Measurements from ENCODE around the gene PRKCQ. TPM values are rescaled to one million over a fixed set of nuclear protein-coding genes. Genes with fewer than 3 reads are reported as not detected.
"Not testable (repeated sequence)": the region's sequence is repeated elsewhere in the genome, so short reads cannot be mapped to it uniquely, and the experiment has no call there.

PRKCQ gene
- total RNA-seq, 2 experiments from 2014 or later: 60.1 to 60.9 TPM

GRCh38 chr10:6593241-6593671 is 13.2 kb upstream of the PRKCQ start:
- peaks cover 93% of the 10 kb centered on the region for H3K4me1 Mint-ChIP-seq (ENCODE audit: low read depth)
- POLR2A ChIA-PET: interaction anchor here (0.6 to 13.6 kb wide), 5 partner anchors 9 to 617 kb away, joined by 3 to 239 read pairs (median 7); partner anchors contain the start of gene PRKCQ
- H3K27me3 Mint-ChIP-seq (ENCODE audit: low read depth): no peaks in the 10 kb centered on the region
- DNase-seq (no peak), ATAC-seq (peak; percentile 45)
- CTCF ChIA-PET: interaction anchor here (0.8 to 8.7 kb wide), 11 partner anchors 11 to 86 kb away, joined by 3 to 131 read pairs (median 4); partner anchors contain the start of gene PRKCQ
- H3K4me3 Mint-ChIP-seq: peak overlapping the region; percentile 25
- peaks cover 75% of the 10 kb centered on the region for H3K36me3 Mint-ChIP-seq (ENCODE audit: low read depth)
- H3K27ac Mint-ChIP-seq: peak overlapping the region; percentile 96
- H3K9me3 Mint-ChIP-seq (ENCODE audit: insufficient read depth): no peaks in the 10 kb centered on the region

- Mint-ChIP-seq H3K4me3 (peak overlapping the region; percentile 65), H3K36me3 (ENCODE audit: low read depth) (peaks cover 75% of the 10 kb centered on the region), H3K27me3 (ENCODE audit: low read depth) (no peaks in the 10 kb centered on the region), H3K27ac (peak overlapping the region; percentile 96), H3K9me3 (ENCODE audit: insufficient read depth) (no peaks in the 10 kb centered on the region), H3K4me1 (ENCODE audit: low read depth) (peaks cover 91% of the 10 kb centered on the region)
- ATAC-seq (peak; percentile 57), DNase-seq (no peak)
- POLR2A ChIA-PET: interaction anchor here (1.6 to 13.6 kb wide), 3 partner anchors 10 to 62 kb away, joined by 7 to 239 read pairs (median 8); partner anchors contain the start of gene PRKCQ
- CTCF ChIA-PET: interaction anchor here (0.9 to 8.7 kb wide), 7 partner anchors 10 to 86 kb away, joined by 3 to 131 read pairs (median 4); partner anchors contain the start of gene PRKCQ
Observed at GRCh38 chr10:6592080-6592479, 12.0 kb upstream of the PRKCQ start.

- DNase-seq (no peak), ATAC-seq (peak; percentile 47)
- H3K4me1 Mint-ChIP-seq (ENCODE audit: low read depth): peaks cover 89% of the 10 kb centered on the region
- H3K27ac Mint-ChIP-seq: peak overlapping the region; percentile 96
- ChIA-PET POLR2A (interaction anchor here (0.6 to 13.6 kb wide), 4 partner anchors 11 to 255 kb away, joined by 3 to 239 read pairs (median 5); partner anchors contain the start of gene PRKCQ), CTCF (interaction anchor here (0.5 to 8.7 kb wide), 8 partner anchors 9 to 87 kb away, joined by 3 to 131 read pairs (median 4); partner anchors contain the start of gene PRKCQ)
- H3K9me3 Mint-ChIP-seq (ENCODE audit: insufficient read depth): no peaks in the 10 kb centered on the region
- peaks cover 74% of the 10 kb centered on the region for H3K36me3 Mint-ChIP-seq (ENCODE audit: low read depth)
- no peaks in the 10 kb centered on the region for H3K27me3 Mint-ChIP-seq (ENCODE audit: low read depth)
- H3K4me3 Mint-ChIP-seq: peak overlapping the region; percentile 65
Observed at GRCh38 chr10:6591668-6592067, 11.6 kb upstream of the PRKCQ start.

- H3K4me3 Mint-ChIP-seq: peak overlapping the region; percentile 1
- ATAC-seq (no peak), DNase-seq (no peak)
- POLR2A ChIA-PET: interaction anchor here (1.3 to 13.6 kb wide), 3 partner anchors 9 to 20 kb away, joined by 5 to 239 read pairs (median 6); partner anchors contain the start of gene PRKCQ
- H3K27ac Mint-ChIP-seq: peak overlapping the region; percentile 68
- H3K27me3 Mint-ChIP-seq (ENCODE audit: low read depth): no peaks in the 10 kb centered on the region
- H3K9me3 Mint-ChIP-seq (ENCODE audit: insufficient read depth): no peaks in the 10 kb centered on the region
- H3K4me1 Mint-ChIP-seq (ENCODE audit: low read depth): peaks cover 89% of the 10 kb centered on the region
- CTCF ChIA-PET: interaction anchor here (1.0 to 8.7 kb wide), 8 partner anchors 8 to 117 kb away, joined by 3 to 131 read pairs (median 4); partner anchors contain the start of gene PRKCQ
- peaks cover 85% of the 10 kb centered on the region for H3K36me3 Mint-ChIP-seq (ENCODE audit: low read depth)
Observed at GRCh38 chr10:6590100-6590499, 10.0 kb upstream of the PRKCQ start.

- CTCF ChIA-PET: interaction anchor here (1.1 to 2.2 kb wide), 8 partner anchors 9 to 143 kb away, joined by 3 to 11 read pairs (median 4); no protein-coding TSS in a partner anchor
- no peaks in the 10 kb centered on the region for H3K9me3 Mint-ChIP-seq (ENCODE audit: insufficient read depth)
- H3K4me3 Mint-ChIP-seq: peak overlapping the region; percentile 49
- H3K4me1 Mint-ChIP-seq (ENCODE audit: low read depth): peaks cover 86% of the 10 kb centered on the region
- DNase-seq (no peak), ATAC-seq (no peak)
- no peaks in the 10 kb centered on the region for H3K27me3 Mint-ChIP-seq (ENCODE audit: low read depth)
- peaks cover 90% of the 10 kb centered on the region for H3K36me3 Mint-ChIP-seq (ENCODE audit: low read depth)
- peak overlapping the region; percentile 68 for H3K27ac Mint-ChIP-seq
- POLR2A ChIA-PET: interaction anchor here (0.7 to 1.3 kb wide), 5 partner anchors 9 to 54 kb away, joined by 3 to 6 read pairs (median 3); partner anchors contain the start of gene PRKCQ
Observed at GRCh38 chr10:6589287-6590094, 9.4 kb upstream of the PRKCQ start.

- peak overlapping the region; percentile 49 for H3K4me3 Mint-ChIP-seq
- POLR2A ChIA-PET: interaction anchor here (0.6 to 1.3 kb wide), 7 partner anchors 8 to 576 kb away, joined by 3 to 6 read pairs (median 3); partner anchors contain the start of gene PRKCQ
Observed at GRCh38 chr10:6588845-6589244, 8.8 kb upstream of the PRKCQ start.

GRCh38 chr10:6588082-6588481 is 8.0 kb upstream of the PRKCQ start:
- peak overlapping the region; percentile 35 for H3K27ac Mint-ChIP-seq
- ChIA-PET CTCF (interaction anchor here (1.4 to 2.2 kb wide), 5 partner anchors 7 to 142 kb away, joined by 4 to 11 read pairs (median 7); no protein-coding TSS in a partner anchor), POLR2A (interaction anchor here (0.8 to 1.0 kb wide), 2 partner anchors 57 to 86 kb away, joined by 3 read pairs; no protein-coding TSS in a partner anchor)
- DNase-seq: no peak
- no peaks in the 10 kb centered on the region for H3K27me3 Mint-ChIP-seq (ENCODE audit: low read depth)
- peaks cover 91% of the 10 kb centered on the region for H3K36me3 Mint-ChIP-seq (ENCODE audit: low read depth)
- ATAC-seq: no peak
- peak overlapping the region; percentile 49 for H3K4me3 Mint-ChIP-seq
- no peaks in the 10 kb centered on the region for H3K9me3 Mint-ChIP-seq (ENCODE audit: insufficient read depth)
- H3K4me1 Mint-ChIP-seq (ENCODE audit: low read depth): peaks cover 75% of the 10 kb centered on the region

More at GRCh38 chr10:6588845-6589244, 8.8 kb upstream of the PRKCQ start:
- Mint-ChIP-seq H3K9me3 (ENCODE audit: insufficient read depth) (no peaks in the 10 kb centered on the region), H3K36me3 (ENCODE audit: low read depth) (peaks cover 91% of the 10 kb centered on the region), H3K27me3 (ENCODE audit: low read depth) (no peaks in the 10 kb centered on the region), H3K27ac (peak overlapping the region; percentile 64), H3K4me1 (ENCODE audit: low read depth) (peaks cover 79% of the 10 kb centered on the region)
- ATAC-seq: no peak
- CTCF ChIA-PET: interaction anchor here (1.1 to 2.2 kb wide), 7 partner anchors 8 to 143 kb away, joined by 3 to 11 read pairs (median 5); no protein-coding TSS in a partner anchor
- DNase-seq: no peak

GRCh38 chr10:6586501-6586900 is 6.4 kb upstream of the PRKCQ start:
- Mint-ChIP-seq H3K27me3 (ENCODE audit: low read depth) (no peaks in the 10 kb centered on the region), H3K9me3 (ENCODE audit: insufficient read depth) (no peaks in the 10 kb centered on the region), H3K36me3 (ENCODE audit: low read depth) (peaks cover 94% of the 10 kb centered on the region), H3K4me1 (ENCODE audit: low read depth) (peaks cover 74% of the 10 kb centered on the region), H3K27ac (peak overlapping the region; percentile 97), H3K4me3 (peak overlapping the region; percentile 93)
- peak; percentile 55 for DNase-seq
- CTCF ChIA-PET: interaction anchor here (0.7 to 1.6 kb wide), 6 partner anchors 9 to 102 kb away, joined by 3 to 8 read pairs (median 3); no protein-coding TSS in a partner anchor
- POLR2A ChIA-PET: interaction anchor here (0.6 to 2.3 kb wide), 11 partner anchors 9 to 177 kb away, joined by 3 to 30 read pairs (median 4); no protein-coding TSS in a partner anchor
- peak; percentile 13 for ATAC-seq

GRCh38 chr10:6583447-6583846 is 3.4 kb upstream of the PRKCQ start:
- POLR2A ChIA-PET: interaction anchor here (1.0 to 10.4 kb wide), 15 partner anchors 9 to 525 kb away, joined by 3 to 239 read pairs (median 4); partner anchors contain the start of gene PFKFB3
- CTCF ChIA-PET: interaction anchor here (0.9 to 6.3 kb wide), 11 partner anchors 11 to 382 kb away, joined by 3 to 131 read pairs (median 5); no protein-coding TSS in a partner anchor
- Mint-ChIP-seq H3K4me3 (peak overlapping the region; percentile 93), H3K9me3 (ENCODE audit: insufficient read depth) (no peaks in the 10 kb centered on the region), H3K27me3 (ENCODE audit: low read depth) (no peaks in the 10 kb centered on the region), H3K27ac (peak overlapping the region; percentile 97), H3K4me1 (ENCODE audit: low read depth) (peaks cover 45% of the 10 kb centered on the region), H3K36me3 (ENCODE audit: low read depth) (peaks cover 84% of the 10 kb centered on the region)
- ATAC-seq (peak; percentile 50), DNase-seq (peak; percentile 90)

GRCh38 chr10:6582913-6583312 is 2.8 kb upstream of the PRKCQ start:
- ChIA-PET CTCF (interaction anchor here (1.2 to 6.3 kb wide), 12 partner anchors 12 to 137 kb away, joined by 3 to 131 read pairs (median 16); no protein-coding TSS in a partner anchor), POLR2A (interaction anchor here (1.0 to 10.4 kb wide), 15 partner anchors 9 to 525 kb away, joined by 3 to 239 read pairs (median 7); no protein-coding TSS in a partner anchor)
- Mint-ChIP-seq H3K4me1 (ENCODE audit: low read depth) (peaks cover 42% of the 10 kb centered on the region), H3K4me3 (peak overlapping the region; percentile 93), H3K36me3 (ENCODE audit: low read depth) (peaks cover 84% of the 10 kb centered on the region), H3K27ac (peak overlapping the region; percentile 97)
- not testable (repeated sequence) for ATAC-seq; H3K27me3 Mint-ChIP-seq (ENCODE audit: low read depth); H3K9me3 Mint-ChIP-seq (ENCODE audit: insufficient read depth)
- peak; percentile 21 for DNase-seq

GRCh38 chr10:6582298-6582697 is 2.2 kb upstream of the PRKCQ start:
- ChIA-PET POLR2A (interaction anchor here (0.6 to 10.4 kb wide), 23 partner anchors 15 to 529 kb away, joined by 3 to 239 read pairs (median 8); partner anchors contain the start of gene PFKFB3), CTCF (interaction anchor here (0.6 to 6.3 kb wide), 24 partner anchors 12 to 172 kb away, joined by 3 to 131 read pairs (median 8); no protein-coding TSS in a partner anchor)
- Mint-ChIP-seq H3K4me1 (ENCODE audit: low read depth) (peaks cover 39% of the 10 kb centered on the region), H3K9me3 (ENCODE audit: insufficient read depth) (no peaks in the 10 kb centered on the region), H3K4me3 (peak overlapping the region; percentile 93), H3K36me3 (ENCODE audit: low read depth) (peaks cover 85% of the 10 kb centered on the region), H3K27me3 (ENCODE audit: low read depth) (no peaks in the 10 kb centered on the region), H3K27ac (peak overlapping the region; percentile 97)
- no peak for DNase-seq
- no peak for ATAC-seq

Measured in activated CD8-positive, alpha-beta T cell treated with anti-CD3 and anti-CD28 coated beads, Interleukin-2, amount 10 ng/mL, durations not matched to agents 7 days and 5 days (primary cell).